DMS53 treated with DMSO at 0.1 percent for 48 hours (cell line): ENCODE data around the gene MSANTD2.
A peak's percentile ranks its signal among the peaks of the same experiment; 100 is the strongest.
"Not testable (repeated sequence)": the region's sequence is repeated elsewhere in the genome, so short reads cannot be mapped to it uniquely, and the experiment has no call there.

Experiments
- DNase-seq: peaks from one replicate; lab custom pipeline; 2025; ENCODE audit not compliant: unreplicated experiment; lab: John Stamatoyannopoulos, UW

The MSANTD2 gene

GRCh38 chr11:124778281-124778680 is 21.9 kb downstream of the MSANTD2 start:
- DNase-seq, result no peak

DNA sequence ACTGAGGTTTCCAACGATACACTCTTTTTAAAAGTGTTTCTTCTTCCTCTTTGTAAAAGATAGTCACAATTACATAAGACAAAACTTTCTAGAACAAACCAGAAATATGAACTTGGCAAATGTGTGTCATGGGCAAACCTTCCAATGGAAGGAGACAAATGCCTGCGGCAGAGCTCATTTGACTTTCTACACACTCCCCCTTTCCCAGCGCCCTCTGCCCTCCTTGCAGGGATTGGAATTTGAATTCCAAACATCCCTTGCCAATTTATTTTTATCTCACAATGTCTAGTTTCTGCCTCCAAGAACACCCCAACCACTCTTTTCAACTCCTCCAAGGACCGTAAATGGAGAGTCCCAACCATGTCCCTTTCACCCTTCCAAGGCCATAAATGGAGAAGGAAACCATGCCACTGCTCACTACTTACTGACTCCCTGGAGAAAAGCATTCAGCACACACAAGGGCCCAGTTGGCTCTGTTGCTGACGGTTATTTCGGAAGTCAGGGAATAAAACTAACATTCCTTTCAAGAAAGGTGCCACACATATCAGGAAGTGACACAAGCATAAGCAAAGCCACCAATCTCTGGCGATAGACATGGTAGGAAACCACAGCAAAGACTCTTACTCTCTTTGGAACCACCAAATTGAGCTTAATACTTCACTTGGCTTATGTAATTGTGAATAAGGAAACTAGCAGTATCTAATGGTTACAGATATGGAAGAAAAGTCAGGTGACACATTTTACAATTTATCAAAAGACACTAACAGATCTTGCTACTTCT is 23.2 kb downstream of the MSANTD2 start:
- no peak for DNase-seq

GRCh38 chr11:124770959-124771358 is 29.2 kb downstream of the MSANTD2 start:
- DNase-seq, result not testable (repeated sequence)

- no peak for DNase-seq
These were observed 30.1 kb downstream of the MSANTD2 start for GRCh38 chr11:124769806-124770774.

- no peak for DNase-seq
These were observed 31.3 kb downstream of the MSANTD2 start for GRCh38 chr11:124768914-124769313.

DNA sequence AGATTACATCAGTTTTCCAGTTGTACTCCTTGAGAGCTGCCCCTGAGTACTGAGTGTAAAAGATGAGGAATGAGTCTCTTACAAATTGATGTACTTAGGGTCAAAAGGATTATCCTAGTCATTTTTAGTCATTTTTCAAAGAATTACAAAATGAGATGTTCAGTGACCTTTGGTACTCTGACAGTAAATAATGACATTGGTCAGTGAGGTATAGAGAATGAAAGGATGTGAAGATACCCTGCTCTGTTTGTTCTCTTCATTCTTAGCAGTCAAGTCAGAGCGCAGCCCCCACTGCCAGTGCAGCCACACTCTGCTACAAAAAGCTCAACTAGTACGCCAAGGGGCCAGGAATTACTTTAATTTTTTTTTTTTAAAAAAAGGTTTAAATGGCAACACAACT is 34.0 kb downstream of the MSANTD2 start:
- DNase-seq, result no peak

GRCh38 chr11:124763156-124763947 is 36.9 kb downstream of the MSANTD2 start:
- DNase-seq, result peak; percentile 85

DNA sequence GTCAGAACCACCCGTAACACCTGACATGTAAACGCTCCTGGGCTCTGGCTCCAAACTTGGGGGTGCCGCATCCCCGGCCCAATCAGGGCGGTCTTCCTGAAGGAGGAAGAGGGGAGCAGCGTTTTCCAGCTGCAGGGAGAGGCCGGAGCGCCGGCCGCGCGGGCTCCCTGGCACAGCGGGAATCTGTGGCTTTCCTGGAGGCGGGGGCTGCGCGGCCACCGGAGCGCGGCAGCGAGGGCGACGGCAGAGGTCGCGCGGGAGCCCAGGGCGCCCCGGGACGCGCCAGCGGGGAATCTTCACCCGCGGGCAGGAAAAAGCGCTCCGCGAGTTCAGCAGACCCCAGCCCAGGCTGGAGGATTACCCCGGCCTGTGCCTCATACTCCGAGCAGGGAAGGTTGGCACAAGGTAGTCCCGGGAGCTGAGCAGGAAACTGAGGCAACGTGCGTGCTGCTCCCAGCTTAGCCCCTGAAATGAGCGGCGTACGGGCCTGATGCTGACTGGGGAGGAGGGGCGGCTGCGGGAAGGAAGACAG is 37.5 kb downstream of the MSANTD2 start:
- DNase-seq, result peak; percentile 38

DNA sequence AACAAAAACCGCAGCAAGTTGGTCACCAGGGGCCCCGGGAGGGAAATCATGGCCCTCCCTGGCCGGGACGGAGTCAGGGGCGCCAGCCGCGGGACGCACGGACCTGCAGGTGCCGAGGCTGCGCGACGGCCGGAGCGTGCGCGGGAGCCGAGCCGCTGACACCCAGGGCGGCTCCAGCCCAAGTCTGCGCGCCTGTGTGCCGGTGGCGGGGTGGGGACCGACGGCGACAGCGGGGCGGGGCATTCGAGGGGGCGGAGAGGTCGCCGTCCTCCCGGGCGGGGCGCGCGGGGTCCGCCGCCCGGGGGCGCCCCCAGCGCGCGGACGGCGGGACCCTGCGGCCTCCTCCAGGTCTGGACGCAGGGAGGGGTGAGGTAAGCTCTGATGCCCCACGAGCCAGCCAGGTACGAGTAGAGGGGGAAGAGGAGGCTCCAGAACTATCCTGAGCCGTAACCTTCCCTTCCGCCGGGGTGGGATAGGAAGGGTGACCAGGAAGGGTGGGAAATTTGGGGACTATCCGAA is 38.0 kb downstream of the MSANTD2 start, which contains the start of gene ESAM:
Gene ESAM, minus strand, starts transcription at position 186 of the 519 bp plus-strand sequence. Its CDS starts 136 bp downstream, at position 50.
- no peak for DNase-seq

DNA sequence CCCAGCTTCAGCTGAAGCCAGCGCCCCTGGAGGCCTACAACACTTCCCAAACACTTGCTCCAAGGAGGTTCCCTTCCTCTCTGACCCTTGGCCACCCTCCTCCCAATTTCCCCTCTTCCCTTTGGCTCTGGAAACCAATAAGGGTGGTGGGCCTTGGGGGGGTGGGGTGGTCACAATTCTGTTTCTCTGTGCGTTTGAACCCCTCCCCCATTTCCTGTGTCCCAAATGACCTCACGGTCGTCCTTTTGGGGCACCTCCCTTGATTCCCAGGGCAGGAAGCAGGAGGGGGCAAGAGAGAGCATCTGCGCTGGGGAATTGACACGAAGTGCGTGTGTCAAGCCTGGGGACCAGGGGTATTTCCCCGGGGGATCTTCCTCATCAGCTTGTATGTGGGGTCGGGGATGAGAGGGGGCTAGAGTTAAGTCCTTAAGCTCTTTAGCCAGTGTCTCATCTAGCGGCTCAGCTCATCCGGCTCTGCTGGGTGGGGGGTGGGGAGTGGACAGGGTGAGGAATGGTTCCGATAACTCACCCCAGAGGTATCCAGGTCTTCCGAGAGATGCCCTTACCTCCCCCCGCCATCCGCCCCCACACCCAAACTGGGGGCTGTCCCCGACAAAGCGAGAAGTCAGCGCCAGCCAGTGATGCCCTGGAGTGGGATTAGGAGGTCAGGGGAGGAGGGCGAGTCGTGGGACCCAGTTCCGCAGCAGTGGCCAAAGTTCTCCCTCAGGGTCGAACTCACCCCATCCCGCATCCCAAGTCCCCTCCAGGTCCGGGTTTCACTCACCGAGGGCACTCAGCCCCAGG is 38.7 kb downstream of the MSANTD2 start:
- no peak for DNase-seq

DNA sequence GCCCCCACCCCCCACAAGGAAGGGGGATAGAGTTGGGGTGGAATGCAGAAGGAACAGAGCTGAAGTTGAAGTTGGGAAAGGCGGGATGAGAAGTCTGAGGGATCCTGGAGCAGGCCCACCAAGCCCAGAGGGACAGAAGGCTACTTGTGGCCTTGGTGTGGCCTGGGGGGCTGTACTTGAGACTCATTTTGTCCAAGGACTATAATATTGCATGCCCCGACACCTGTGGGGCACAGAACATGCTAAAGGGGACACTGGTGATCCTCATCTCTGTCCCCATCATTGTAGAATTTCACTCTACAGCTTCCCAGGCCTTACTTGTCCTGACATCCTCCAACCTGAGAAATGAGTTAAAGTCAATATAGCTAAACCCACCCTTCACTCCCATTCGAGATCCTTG is 39.4 kb downstream of the MSANTD2 start:
- DNase-seq, result no peak

- DNase-seq, result no peak
These were observed 40.0 kb downstream of the MSANTD2 start for GRCh38 chr11:124760205-124760652.

DNA sequence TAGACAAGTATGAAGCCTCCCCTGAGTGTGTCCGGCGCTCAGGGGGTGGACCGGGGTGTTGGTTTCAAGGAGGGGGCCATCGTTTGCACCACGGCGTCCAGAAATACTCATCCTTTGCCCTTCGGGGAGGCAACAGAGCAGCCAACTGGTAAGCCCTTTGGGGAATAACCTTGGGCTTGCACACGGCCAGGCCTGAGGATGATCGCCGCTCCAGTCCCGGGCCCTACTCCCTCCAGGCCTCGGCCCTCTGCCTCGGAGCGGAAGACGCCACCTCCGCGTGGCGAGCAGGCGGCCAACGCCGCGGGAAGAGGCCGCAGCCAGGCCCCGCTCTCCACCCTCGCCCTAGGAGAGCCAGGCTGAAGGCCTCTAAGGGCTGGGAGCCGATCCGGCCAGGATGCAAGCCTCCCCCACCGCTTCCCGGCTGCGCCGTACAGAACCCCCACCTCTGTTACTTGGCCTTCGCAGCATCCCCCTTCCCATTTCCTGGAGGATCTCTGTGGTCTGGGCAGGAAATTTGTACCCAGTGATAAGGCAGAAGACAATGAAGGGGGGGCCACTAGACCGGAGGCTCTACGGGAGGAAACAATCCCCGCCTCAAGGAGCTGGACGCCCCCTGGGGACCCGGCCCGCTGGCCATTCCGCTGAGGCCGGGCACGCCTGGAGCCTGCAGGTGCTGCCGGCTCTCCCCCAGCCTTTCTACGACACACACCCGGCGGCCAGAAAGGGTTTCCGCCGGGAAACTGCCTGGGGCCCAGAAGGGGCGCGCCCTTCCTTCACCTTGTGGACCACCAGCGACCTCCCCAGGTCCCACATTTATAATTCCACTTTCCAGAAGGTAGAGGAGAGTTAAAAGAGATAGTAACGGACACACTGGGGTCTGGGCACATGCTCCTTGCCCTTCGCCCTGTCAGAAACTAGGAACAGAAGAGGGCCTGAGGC is 40.7 kb downstream of the MSANTD2 start:
- DNase-seq, result no peak

DNA sequence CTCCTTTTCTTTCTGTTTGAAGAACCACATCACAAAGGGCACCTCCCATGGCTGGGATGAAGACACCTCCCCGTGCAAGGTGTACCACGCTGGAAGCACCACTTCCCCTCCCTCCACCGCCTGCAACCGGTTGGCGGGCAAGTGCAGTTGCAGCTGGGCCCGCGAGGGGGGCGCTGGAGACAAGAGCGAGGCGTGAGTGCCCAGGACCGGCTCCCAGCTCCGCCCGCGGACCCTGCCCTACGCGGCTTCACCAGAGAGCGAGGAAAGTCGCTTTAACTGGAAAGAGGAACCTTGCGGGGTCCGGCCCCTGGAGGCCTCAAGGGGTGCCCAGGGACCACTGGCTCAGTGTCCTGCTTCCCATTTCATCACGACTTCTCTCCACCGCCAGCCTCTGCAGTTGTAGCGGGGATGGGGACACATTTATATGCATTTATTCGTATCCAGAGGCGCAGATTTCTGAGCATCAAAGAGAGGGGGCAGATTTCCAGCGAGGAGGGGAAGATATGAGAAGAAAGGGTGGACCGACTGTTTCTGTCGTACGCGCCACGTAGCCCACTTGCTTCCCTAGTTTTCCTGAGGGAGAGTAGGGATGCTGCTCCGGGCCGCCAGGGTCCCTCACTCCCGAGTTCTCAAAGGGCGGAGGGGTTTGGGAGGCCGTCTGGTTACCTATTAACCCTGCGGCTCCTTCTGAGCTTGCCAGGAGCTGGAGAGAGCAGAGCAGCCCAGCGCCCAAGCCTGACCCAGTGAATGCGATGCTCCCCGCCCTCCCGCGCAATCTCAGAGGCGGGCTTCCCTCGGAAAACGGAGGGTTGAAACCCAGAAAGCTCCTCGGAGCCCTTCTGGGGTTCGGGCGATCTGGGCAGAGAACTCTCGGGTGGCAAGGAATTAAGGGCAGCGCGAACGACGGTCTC is 41.6 kb downstream of the MSANTD2 start:
- peak; percentile 87 for DNase-seq

DNA sequence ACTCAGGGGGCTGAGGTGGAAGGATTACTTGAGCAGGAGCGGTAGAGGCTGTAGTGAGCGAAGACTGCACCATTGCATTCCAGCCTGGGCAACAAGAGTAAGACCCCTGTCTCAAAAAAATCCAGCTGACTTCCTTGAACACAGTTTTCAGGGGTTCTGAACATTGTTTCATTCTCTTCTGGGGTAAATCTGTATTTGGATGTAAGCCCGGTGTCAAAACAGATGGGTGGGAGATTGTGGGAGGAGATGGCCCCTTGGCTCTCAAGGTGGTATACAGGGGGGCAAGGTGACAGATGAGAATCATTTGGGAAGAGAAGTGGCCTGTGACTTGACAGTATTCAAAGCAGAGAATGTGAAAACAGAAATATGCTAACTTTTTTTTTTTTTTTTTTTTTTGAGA is 42.9 kb downstream of the MSANTD2 start:
- no peak for DNase-seq

- no peak for DNase-seq
These were observed 43.4 kb downstream of the MSANTD2 start for GRCh38 chr11:124756753-124757227.

DNA sequence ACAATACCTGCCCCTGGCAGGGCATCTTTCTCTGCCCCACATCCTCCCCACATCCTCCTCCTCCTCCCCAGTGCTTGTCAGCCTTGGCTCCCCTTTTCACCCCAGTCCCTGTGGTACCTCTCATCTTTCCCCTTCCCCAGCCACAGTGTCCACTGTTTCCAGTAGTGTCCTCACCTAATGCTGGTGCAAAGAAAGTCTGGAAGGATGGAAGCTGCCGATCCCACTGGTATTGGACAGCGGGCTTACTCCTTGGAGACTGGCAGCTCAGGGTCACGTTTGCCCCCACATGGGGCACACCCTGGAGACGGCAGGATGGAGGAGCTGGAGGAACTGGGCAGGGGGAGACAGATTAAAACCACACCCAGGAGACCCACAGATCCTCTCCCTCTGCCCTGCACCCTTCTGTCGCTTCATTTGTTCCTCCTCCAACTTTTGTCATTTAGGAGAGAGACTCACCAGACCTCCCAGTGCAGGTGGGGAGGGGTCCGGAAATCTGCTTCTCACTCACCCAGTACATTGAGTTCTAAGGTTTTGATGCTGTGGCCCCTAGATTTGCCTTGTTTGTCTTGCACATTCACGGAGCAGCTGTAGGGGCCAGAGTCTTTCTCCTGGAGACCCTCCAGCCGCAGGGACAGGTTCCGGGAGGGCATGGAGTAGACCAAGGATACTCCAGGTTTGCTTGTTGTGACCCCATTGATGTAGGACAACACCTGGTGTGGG is 44.0 kb downstream of the MSANTD2 start:
- DNase-seq, result no peak
